Heart right ventricle (tissue), 16 donors: ENCODE data around the gene SMURF1. TPM values are rescaled to one million over a fixed set of nuclear protein-coding genes. Genes with fewer than 3 reads are reported as not detected.

ENCODE experiments used
- ATAC-seq, 8 donors: fragments of 200-7000 bp; cut with Tn5 transposase; one replicate each; pipeline ENCODE4 v1.9.1; 2020; ENCODE audit warnings: mild to moderate bottlenecking in 8 of 8, moderate library complexity in 8 of 8, moderate number of reproducible peaks in 1 of 8
- DNase-seq, 2 donors: peaks; one replicate each; pipeline ENCODE4 v3.0.0-alpha.2; 2020
- H3K27ac ChIP-seq, 10 donors: fragments of 200-600 bp; sonication (generic) in 2 of 10; one replicate each; pipeline versions ENCODE4 v1.5.0 to v1.8.0; 2020 to 2022; ENCODE audit warnings: mild to moderate bottlenecking in 3 of 10
- H3K27me3 ChIP-seq, 7 donors: fragments of 200-600 bp; one replicate each; pipeline ENCODE4 v1.8.0; 2021 to 2022; ENCODE audit warnings: mild to moderate bottlenecking in 2 of 7
- H3K36me3 ChIP-seq, 9 donors: fragments of 200-600 bp; sonication (generic) in 1 of 9; one replicate each; pipeline versions ENCODE4 v1.5.0 to v1.8.0; 2020 to 2022; ENCODE audit warnings: mild to moderate bottlenecking in 2 of 9
- H3K4me1 ChIP-seq, 9 donors: fragments of 200-600 bp; sonication (generic) in 1 of 9; one replicate each; pipeline versions ENCODE4 v1.5.0 to v1.8.0; 2020 to 2022; ENCODE audit warnings: mild to moderate bottlenecking in 4 of 9
- H3K4me3 ChIP-seq, 10 donors: fragments of 200-600 bp; sonication (generic) in 2 of 10; one replicate each; pipeline versions ENCODE4 v1.5.0 to v1.8.0; 2020 to 2022; ENCODE audit warnings: mild to moderate bottlenecking in 7 of 10, moderate library complexity in 2 of 10
- H3K9me3 ChIP-seq, 11 donors: fragments of 200-600 bp in 10 of 11; sonication (generic) in 2 of 11; one replicate each; pipeline versions ENCODE4 v1.5.0 to v1.8.0; 2013 to 2022; ENCODE audit warnings: mild to moderate bottlenecking in 2 of 11, control low read depth in 1 of 11, moderate library complexity in 1 of 11
- WGBS, 2 donors: extraction: QIAGEN DNeasy Blood & Tissue Kit; methylation state at CpG; one replicate each; pipeline ENCODE4 v1.1.7; 2013; ENCODE audit warnings: inconsistent platforms in 1 of 2; 5-methylcytosine and 5-hydroxymethylcytosine counted together
- intact Hi-C, 10 donors: fragments of 100-400 bp; cut with DNase I; formaldehyde crosslinking; loops; one replicate each; pipeline versions ENCODE4 v1.11.1 to v1.14.2; 2022
- polyA plus RNA-seq, 2 donors: library from polyadenylated mRNA; stranded (reverse); fragments of 200-250 nt; gene quantifications; one replicate each; pipeline ENCODE4 v1.2.3, GENCODE V29; 2013
- total RNA-seq, 10 donors: library from RNA; stranded (reverse); fragmentation: NEBNext Ultra II Directional in 3 of 10; extraction: Animal tissue kit (Norgen Biotek cat#: 25700) in 3 of 10; gene quantifications; one replicate each; pipeline versions ENCODE4 v1.2.1 to v1.2.4, GENCODE V29; 2021 to 2023
- TF ChIP-seq, protein P1 (sequence below), 9 donors: fragments of 200-600 bp; sonication (generic) in 2 of 9; IDR thresholded peaks; one replicate each; pipeline versions ENCODE4 v1.5.0 to v1.8.0; 2021 to 2022; ENCODE audit warnings: antibody characterized with exemption in 9 of 9, mild to moderate bottlenecking in 5 of 9, moderate library complexity in 1 of 9
- donor health status: Arrhythmogenic right ventricular cardiomyopathy.
- donor health status: ischemic (EF 13 %, LVEDD 7.1; RV severe dilation, severe dysfunction).
- donor health status: healthy with polysubstance abuse.
- donor health status: DM: no; HTN: yes; CAD: no.
- donor health status: DM: no; HTN: no; CAD: no.
- donor health status: ischemic (EF 25% LVEDD 6.9; RV normal size, moderate dysfunction).
- donor health status: ischemic (EF 25% LVEDD 5.7; RV mildly dilated, moderate dysfunction).
- donor health status: healthy.
- donor health status: DM: yes; HTN: yes; CAD: no.
- donor health status: Ischemic cardiomyopathy.
- donor health status: ischemic (EF 35%, LVEDD 5.7; RV mildly dilated, moderate dysfunction).
- donor health status: nonischemic (EF 11% LVEDD 7.7; RV severe dilation, severe dysfunction).
- donor health status: DM: yes; HTN: yes; CAD: no.
- donor health status: PGD.
- donor health status: ischemic (EF 29% LVEDD 5.4; RV normal size, mild dysfunction).
- donor health status: nonischemic (EF 23%, LVEDD 6.1; RV moderate dilation, normal function).

Gene SMURF1
- total and polyA plus RNA-seq, 12 donors: 4.2 to 14.7 (median 10.8) TPM

DNA sequence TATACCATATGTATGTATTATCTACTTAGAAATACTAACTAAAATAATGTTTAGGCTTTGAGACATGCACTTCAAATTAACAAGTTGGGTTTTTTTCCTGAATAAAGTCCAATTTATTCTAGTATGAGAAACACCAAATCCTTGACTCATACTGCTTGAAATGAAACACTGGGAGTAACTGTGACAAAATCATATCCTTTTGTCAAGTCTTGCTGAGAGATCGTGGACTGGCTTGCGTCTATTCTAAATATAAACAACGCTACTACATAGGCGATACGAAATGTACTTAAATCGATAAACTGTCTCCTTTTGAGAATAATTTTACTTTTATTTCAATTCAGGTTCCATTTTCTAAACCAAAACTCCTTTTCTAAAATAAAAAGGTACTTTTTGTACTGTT is 16.3 kb downstream of the SMURF1 start:
- Histone ChIP-seq H3K27ac (peak overlapping the region in 6 of 10 donors; percentile 1 to 51 (median 26)), H3K9me3 (no peaks in the 10 kb centered on the region), H3K4me3 (no peak overlapping the region), H3K36me3 (no peaks in the 10 kb centered on the region), H3K4me1 (peaks cover 3 to 79% (median 45%) of the 10 kb centered on the region in 9 donors), H3K27me3 (no peaks in the 10 kb centered on the region)
- TF ChIP-seq, protein P1, sequence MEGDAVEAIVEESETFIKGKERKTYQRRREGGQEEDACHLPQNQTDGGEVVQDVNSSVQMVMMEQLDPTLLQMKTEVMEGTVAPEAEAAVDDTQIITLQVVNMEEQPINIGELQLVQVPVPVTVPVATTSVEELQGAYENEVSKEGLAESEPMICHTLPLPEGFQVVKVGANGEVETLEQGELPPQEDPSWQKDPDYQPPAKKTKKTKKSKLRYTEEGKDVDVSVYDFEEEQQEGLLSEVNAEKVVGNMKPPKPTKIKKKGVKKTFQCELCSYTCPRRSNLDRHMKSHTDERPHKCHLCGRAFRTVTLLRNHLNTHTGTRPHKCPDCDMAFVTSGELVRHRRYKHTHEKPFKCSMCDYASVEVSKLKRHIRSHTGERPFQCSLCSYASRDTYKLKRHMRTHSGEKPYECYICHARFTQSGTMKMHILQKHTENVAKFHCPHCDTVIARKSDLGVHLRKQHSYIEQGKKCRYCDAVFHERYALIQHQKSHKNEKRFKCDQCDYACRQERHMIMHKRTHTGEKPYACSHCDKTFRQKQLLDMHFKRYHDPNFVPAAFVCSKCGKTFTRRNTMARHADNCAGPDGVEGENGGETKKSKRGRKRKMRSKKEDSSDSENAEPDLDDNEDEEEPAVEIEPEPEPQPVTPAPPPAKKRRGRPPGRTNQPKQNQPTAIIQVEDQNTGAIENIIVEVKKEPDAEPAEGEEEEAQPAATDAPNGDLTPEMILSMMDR (IDR thresholded peaks at IDR 0.05): no peak
- no peak for DNase-seq
- ATAC-seq: no peak
- intact Hi-C loops: no loop called here
- 73 to 74% methylated on average over 6 of the region's 6 CpGs for WGBS, 2 donors

GRCh38 chr7:99126921-99127553 is 16.9 kb downstream of the SMURF1 start:
- Histone ChIP-seq H3K4me1 (peaks cover 3 to 77% (median 40%) of the 10 kb centered on the region in 9 donors), H3K27ac (peak overlapping the region in 6 of 10 donors; percentile 18 to 51 (median 28)), H3K36me3 (no peaks in the 10 kb centered on the region), H3K27me3 (no peaks in the 10 kb centered on the region), H3K4me3 (no peak overlapping the region), H3K9me3 (no peaks in the 10 kb centered on the region)
- DNase-seq (no peak), ATAC-seq (peak in 3 of 8 donors; percentile 4 to 27 (median 22))
- intact Hi-C loops: no loop called here
- WGBS, 2 donors: 66 to 69% methylated on average over 14 of the region's 14 CpGs
- TF ChIP-seq, protein P1 (IDR thresholded peaks at IDR 0.05): no peak

- DNase-seq (no peak), ATAC-seq (no peak)
- Histone ChIP-seq H3K9me3 (no peaks in the 10 kb centered on the region), H3K4me1 (peaks cover 3 to 84% (median 54%) of the 10 kb centered on the region in 9 donors), H3K4me3 (no peak overlapping the region), H3K27me3 (no peaks in the 10 kb centered on the region), H3K27ac (peak overlapping the region in 1 of 10 donors; percentile 13), H3K36me3 (no peaks in the 10 kb centered on the region)
- WGBS, 2 donors: 93 to 96% methylated on average over 4 of the region's 4 CpGs
- intact Hi-C loops: no loop called here
- TF ChIP-seq, protein P1 (IDR thresholded peaks at IDR 0.05): no peak
Measured at GRCh38 chr7:99125505-99125865, 18.4 kb downstream of the SMURF1 start.

- no peak for ATAC-seq
- Histone ChIP-seq H3K4me1 (peaks cover 7 to 84% (median 57%) of the 10 kb centered on the region in 9 donors), H3K9me3 (peaks cover 0 to 3% (median 0%) of the 10 kb centered on the region in 11 donors), H3K36me3 (peaks cover 0 to 2% (median 0%) of the 10 kb centered on the region in 9 donors), H3K4me3 (no peak overlapping the region), H3K27ac (peak overlapping the region in 2 of 10 donors; percentile 13 to 42), H3K27me3 (no peaks in the 10 kb centered on the region)
- intact Hi-C loops: no loop called here
- no peak for DNase-seq
- WGBS, 2 donors: 83 to 91% methylated on average over 3 of the region's 3 CpGs
- TF ChIP-seq, protein P1 (IDR thresholded peaks at IDR 0.05): no peak
Measured at GRCh38 chr7:99124751-99125504, 19.0 kb downstream of the SMURF1 start.
